ENCODE results near the gene GNAZ. TPM values are rescaled to one million over a fixed set of nuclear protein-coding genes. Genes with fewer than 3 reads are reported as not detected.

Gene GNAZ
- total RNA-seq, 1 experiment from 2014 or later, result 1.2 TPM

GRCh38 chr22:23153994-23154393 lies 83.7 kb downstream of the GNAZ start:
- intact Hi-C loops (cut with micrococcal nuclease; ENCODE audit: unreplicated experiment), result no loop called here
- no peak for DNase-seq
- no peak overlapping the region for H2AFZ ChIP-seq
- CTCF ChIA-PET, result no interaction called here
- H3F3A ChIP-seq (ENCODE audit: insufficient read depth, low read depth), result no peaks in the 10 kb centered on the region; the same call in 1 of the 2 replicates
- no peaks in the 10 kb centered on the region for H3K79me2 ChIP-seq (ENCODE audit: low read depth)
- H3K4me3 ChIP-seq, result no peak overlapping the region
- no peaks in the 10 kb centered on the region for H3K9me2 ChIP-seq (ENCODE audit: insufficient read depth)
- no peaks in the 10 kb centered on the region for H3K36me3 ChIP-seq (ENCODE audit: low read depth)
- TF ChIP-seq CTCF (conservative IDR thresholded peaks at IDR 0.05) (no peak), EZH2 (IDR thresholded peaks at IDR 0.05; ENCODE audit: low read depth) (no peak)
- BruUV-seq (replicated peaks), result no TSS peak
- no peak overlapping the region for H3K4me2 ChIP-seq
- POLR2A ChIA-PET (ENCODE audit: unreplicated experiment), result no interaction called here
- H3K27ac ChIP-seq, result no peak overlapping the region
- no peaks in the 10 kb centered on the region for H3K27me3 ChIP-seq (ENCODE audit: insufficient read depth, low read depth)
- H3K9me3 ChIP-seq (ENCODE audit: insufficient read depth, low read depth), result no peaks in the 10 kb centered on the region
- no peaks in the 10 kb centered on the region for H4K20me1 ChIP-seq (ENCODE audit: insufficient read depth)
- H3K4me1 ChIP-seq (replicated peaks; ENCODE audit: insufficient read depth), result peaks cover 20% of the 10 kb centered on the region; the same call in 1 of the 2 replicates

DNA sequence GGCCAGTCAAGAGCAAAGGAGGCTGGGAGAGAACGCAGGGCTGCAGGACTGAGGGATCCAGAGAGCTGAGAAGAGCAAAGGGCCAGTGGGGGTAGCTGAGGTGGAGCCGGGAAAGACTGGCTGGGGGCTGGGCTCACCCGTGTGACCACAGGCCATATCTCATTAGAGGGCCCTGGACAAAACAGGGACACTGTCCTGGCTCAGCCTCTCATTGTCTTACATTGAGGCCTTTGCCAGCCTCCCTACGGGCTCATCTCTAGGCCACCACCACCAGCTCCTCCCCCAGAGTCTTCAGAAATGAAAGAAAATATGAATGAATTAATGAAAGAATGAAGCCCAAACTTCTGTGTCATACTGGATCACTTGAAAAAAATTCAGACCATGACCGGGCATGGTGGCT lies 84.1 kb downstream of the GNAZ start:
- H3K36me3 ChIP-seq (ENCODE audit: low read depth), result no peaks in the 10 kb centered on the region
- H3K4me3 ChIP-seq, result no peak overlapping the region
- H3F3A ChIP-seq (ENCODE audit: insufficient read depth, low read depth), result no peaks in the 10 kb centered on the region; the same call in 1 of the 2 replicates
- no peaks in the 10 kb centered on the region for H3K9me2 ChIP-seq (ENCODE audit: insufficient read depth)
- no peaks in the 10 kb centered on the region for H3K9me3 ChIP-seq (ENCODE audit: insufficient read depth, low read depth)
- no peak overlapping the region for H3K4me2 ChIP-seq
- TF ChIP-seq CTCF (conservative IDR thresholded peaks at IDR 0.05), result no peak
- no peak for TF ChIP-seq EZH2 (IDR thresholded peaks at IDR 0.05; ENCODE audit: low read depth)
- no peak overlapping the region for H3K27ac ChIP-seq
- ChIA-PET CTCF (no interaction called here), POLR2A (ENCODE audit: unreplicated experiment) (no interaction called here)
- no peak overlapping the region for H2AFZ ChIP-seq
- H4K20me1 ChIP-seq (ENCODE audit: insufficient read depth), result no peaks in the 10 kb centered on the region
- no TSS peak for BruUV-seq (replicated peaks)
- H3K27me3 ChIP-seq (ENCODE audit: insufficient read depth, low read depth), result no peaks in the 10 kb centered on the region
- no peaks in the 10 kb centered on the region for H3K79me2 ChIP-seq (ENCODE audit: low read depth)
- DNase-seq, result no peak
- H3K4me1 ChIP-seq (replicated peaks; ENCODE audit: insufficient read depth), result peaks cover 20% of the 10 kb centered on the region; the same call in 1 of the 2 replicates
- intact Hi-C loops (cut with micrococcal nuclease; ENCODE audit: unreplicated experiment), result no loop called here

GRCh38 chr22:23155143-23155542 lies 84.8 kb downstream of the GNAZ start:
- Histone ChIP-seq H3K9me3 (ENCODE audit: insufficient read depth, low read depth) (no peaks in the 10 kb centered on the region), H3K4me2 (no peak overlapping the region), H3K27ac (no peak overlapping the region), H3K9me2 (ENCODE audit: insufficient read depth) (no peaks in the 10 kb centered on the region), H2AFZ (no peak overlapping the region), H3K4me1 (replicated peaks; ENCODE audit: insufficient read depth) (peaks cover 20% of the 10 kb centered on the region; the same call in 1 of the 2 replicates), H3K4me3 (no peak overlapping the region), H4K20me1 (ENCODE audit: insufficient read depth) (no peaks in the 10 kb centered on the region), H3K36me3 (ENCODE audit: low read depth) (no peaks in the 10 kb centered on the region), H3K27me3 (ENCODE audit: insufficient read depth, low read depth) (no peaks in the 10 kb centered on the region), H3K79me2 (ENCODE audit: low read depth) (no peaks in the 10 kb centered on the region), H3F3A (ENCODE audit: insufficient read depth, low read depth) (no peaks in the 10 kb centered on the region; the same call in 1 of the 2 replicates)
- no TSS peak for BruUV-seq (replicated peaks)
- ChIA-PET CTCF (no interaction called here), POLR2A (ENCODE audit: unreplicated experiment) (no interaction called here)
- intact Hi-C loops (cut with micrococcal nuclease; ENCODE audit: unreplicated experiment), result no loop called here
- DNase-seq, result no peak
- TF ChIP-seq CTCF (conservative IDR thresholded peaks at IDR 0.05), result no peak
- TF ChIP-seq EZH2 (IDR thresholded peaks at IDR 0.05; ENCODE audit: low read depth), result no peak
